Loucy (cell line): Measurements from ENCODE around the gene BIRC3.

Source experiments
- H2AFZ ChIP-seq: fragments of 200-600 bp; sonication (generic); 2 replicates; pipeline ENCODE4 v1.6.0; 2016; ENCODE audit warnings: antibody characterized with exemption, mild to moderate bottlenecking, low read length, moderate library complexity
- H3F3A ChIP-seq: fragments of 200-600 bp; 2 replicates; pipeline ENCODE4 v1.6.0; 2016; ENCODE audit warnings: antibody characterized with exemption, low read depth, mild to moderate bottlenecking
- H3K27me3 ChIP-seq: fragments of 200-600 bp; sonication (generic); 2 replicates; pipeline ENCODE4 v1.6.1; 2014; ENCODE audit warnings: low read length, mild to moderate bottlenecking; ENCODE audit not compliant: insufficient read depth, poor library complexity, severe bottlenecking
- H3K36me3 ChIP-seq: fragments of 200-600 bp; sonication (generic); 2 replicates; pipeline ENCODE4 v1.6.1; 2016; ENCODE audit warnings: low read length; ENCODE audit not compliant: insufficient read depth
- H3K4me1 ChIP-seq: fragments of 200-600 bp; sonication (generic); 2 replicates; pipeline ENCODE4 v1.5.1; 2014; ENCODE audit warnings: low read length, mild to moderate bottlenecking; ENCODE audit not compliant: insufficient read depth, poor library complexity, severe bottlenecking
- H3K4me2 ChIP-seq: fragments of 200-600 bp; sonication (generic); 2 replicates; pipeline ENCODE4 v1.6.0; 2014; ENCODE audit warnings: antibody characterized with exemption, low read length, low read depth, mild to moderate bottlenecking; ENCODE audit not compliant: poor library complexity, severe bottlenecking
- H3K4me3 ChIP-seq: fragments of 200-600 bp; sonication (generic); 2 replicates; pipeline ENCODE4 v1.5.1; 2014; ENCODE audit warnings: low read length, mild to moderate bottlenecking, mixed read lengths; ENCODE audit not compliant: poor library complexity, severe bottlenecking
- H3K79me2 ChIP-seq: fragments of 200-600 bp; sonication (generic); 2 replicates; pipeline ENCODE4 v1.6.1; 2014; ENCODE audit warnings: low read length; ENCODE audit not compliant: insufficient read depth
- H3K9ac ChIP-seq: fragments of 200-600 bp; sonication (generic); 2 replicates; pipeline ENCODE4 v1.6.0; 2014; ENCODE audit warnings: mild to moderate bottlenecking, low read depth, low read length, moderate library complexity; ENCODE audit not compliant: poor library complexity, severe bottlenecking
- H3K9me2 ChIP-seq: fragments of 200-600 bp; sonication (generic); replicated peaks from 2 replicates; pipeline ENCODE4 v1.6.1; 2016; ENCODE audit warnings: low read depth, low read length, mixed read lengths
- H3K9me3 ChIP-seq: fragments of 200-600 bp; sonication (generic); 2 replicates; pipeline ENCODE4 v1.6.1; 2014; ENCODE audit warnings: mild to moderate bottlenecking, antibody characterized with exemption, low read length, low read depth; ENCODE audit not compliant: insufficient read depth
- H4K20me1 ChIP-seq: fragments of 200-600 bp; sonication (generic); 2 replicates; pipeline ENCODE4 v1.6.0; 2014; ENCODE audit warnings: antibody characterized with exemption, low read length, mild to moderate bottlenecking; ENCODE audit not compliant: insufficient read depth, poor library complexity, severe bottlenecking
- EZH2phosphoT487 ChIP-seq: fragments of 200-600 bp; IDR thresholded peaks from 2 replicates; pipeline ENCODE4 v1.6.1; 2018; ENCODE audit warnings: antibody characterized with exemption, mild to moderate bottlenecking, moderate library complexity, borderline replicate concordance
- TF ChIP-seq, protein P1 (sequence below): fragments of 200-600 bp; sonication (generic); conservative IDR thresholded peaks from 2 replicates; pipeline ENCODE4 v1.5.1; 2014; ENCODE audit warnings: mild to moderate bottlenecking, antibody characterized with exemption, low read length

Gene BIRC3

DNA sequence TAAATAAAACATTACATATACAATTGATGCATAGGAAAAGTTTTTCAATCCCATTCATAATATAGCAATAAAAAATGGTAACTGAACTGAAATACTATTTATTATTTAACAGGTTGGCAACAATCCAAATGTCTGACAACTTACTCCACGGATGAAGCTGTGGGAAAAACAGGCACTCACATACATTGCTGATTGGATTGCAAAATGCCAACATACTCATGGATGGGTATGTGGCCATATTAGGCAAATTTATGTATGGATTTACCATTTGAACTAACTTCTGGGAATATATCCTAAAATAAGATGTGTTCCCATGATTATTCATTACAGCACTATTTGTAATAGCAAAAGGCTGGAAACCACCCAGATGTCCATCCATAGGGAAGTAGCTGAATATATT, 26.5 kb downstream of the BIRC3 start:
- H3K4me3 ChIP-seq = no peak overlapping the region
- H3K4me1 ChIP-seq = peaks cover 31% of the 10 kb centered on the region
- H3K9ac ChIP-seq = no peak overlapping the region
- H3K9me3 ChIP-seq = no peaks in the 10 kb centered on the region
- no peaks in the 10 kb centered on the region for H3K36me3 ChIP-seq
- TF ChIP-seq, protein P1, sequence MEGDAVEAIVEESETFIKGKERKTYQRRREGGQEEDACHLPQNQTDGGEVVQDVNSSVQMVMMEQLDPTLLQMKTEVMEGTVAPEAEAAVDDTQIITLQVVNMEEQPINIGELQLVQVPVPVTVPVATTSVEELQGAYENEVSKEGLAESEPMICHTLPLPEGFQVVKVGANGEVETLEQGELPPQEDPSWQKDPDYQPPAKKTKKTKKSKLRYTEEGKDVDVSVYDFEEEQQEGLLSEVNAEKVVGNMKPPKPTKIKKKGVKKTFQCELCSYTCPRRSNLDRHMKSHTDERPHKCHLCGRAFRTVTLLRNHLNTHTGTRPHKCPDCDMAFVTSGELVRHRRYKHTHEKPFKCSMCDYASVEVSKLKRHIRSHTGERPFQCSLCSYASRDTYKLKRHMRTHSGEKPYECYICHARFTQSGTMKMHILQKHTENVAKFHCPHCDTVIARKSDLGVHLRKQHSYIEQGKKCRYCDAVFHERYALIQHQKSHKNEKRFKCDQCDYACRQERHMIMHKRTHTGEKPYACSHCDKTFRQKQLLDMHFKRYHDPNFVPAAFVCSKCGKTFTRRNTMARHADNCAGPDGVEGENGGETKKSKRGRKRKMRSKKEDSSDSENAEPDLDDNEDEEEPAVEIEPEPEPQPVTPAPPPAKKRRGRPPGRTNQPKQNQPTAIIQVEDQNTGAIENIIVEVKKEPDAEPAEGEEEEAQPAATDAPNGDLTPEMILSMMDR = no peak
- TF ChIP-seq EZH2phosphoT487 = no peak
- no peak overlapping the region for H3K4me2 ChIP-seq
- peaks cover 35% of the 10 kb centered on the region for H3K79me2 ChIP-seq
- H2AFZ ChIP-seq = no peak overlapping the region
- H3F3A ChIP-seq = peaks cover 4% of the 10 kb centered on the region; the same call in 1 of the 2 replicates
- peaks cover 7% of the 10 kb centered on the region for H4K20me1 ChIP-seq
- H3K9me2 ChIP-seq = no peaks in the 10 kb centered on the region
- H3K27me3 ChIP-seq = no peaks in the 10 kb centered on the region

DNA sequence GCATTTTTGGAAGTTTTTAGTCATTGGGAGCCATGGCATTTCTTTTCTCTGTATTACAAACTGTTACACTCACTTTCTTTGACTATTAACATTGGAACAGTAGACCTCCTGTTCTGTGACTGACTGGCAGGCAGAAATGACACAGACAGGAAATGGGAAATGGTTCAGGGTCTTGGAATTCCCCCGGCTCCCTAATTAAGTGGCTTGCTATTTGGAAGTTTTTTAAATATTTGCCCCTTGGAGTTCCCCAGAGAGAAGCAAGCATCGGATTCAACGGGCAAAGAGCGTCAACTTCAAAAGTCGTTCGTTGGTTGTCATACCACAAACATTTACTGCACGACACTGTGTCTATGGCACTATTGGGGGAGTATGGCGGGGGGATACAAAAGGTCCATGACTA, 28.6 kb downstream of the BIRC3 start:
- Histone ChIP-seq H3K9me2 (no peaks in the 10 kb centered on the region), H3K79me2 (peaks cover 56% of the 10 kb centered on the region), H3K9ac (peak overlapping the region; percentile 95), H3K4me2 (peak overlapping the region; percentile 91), H3K27me3 (no peaks in the 10 kb centered on the region), H3K36me3 (no peaks in the 10 kb centered on the region), H3K4me1 (peaks cover 44% of the 10 kb centered on the region), H3K9me3 (no peaks in the 10 kb centered on the region), H2AFZ (no peak overlapping the region), H3K4me3 (peak overlapping the region; percentile 96), H4K20me1 (peaks cover 16% of the 10 kb centered on the region), H3F3A (peaks cover 4% of the 10 kb centered on the region; the same call in 1 of the 2 replicates)
- TF ChIP-seq EZH2phosphoT487 = no peak
- TF ChIP-seq, protein P1 = no peak

DNA sequence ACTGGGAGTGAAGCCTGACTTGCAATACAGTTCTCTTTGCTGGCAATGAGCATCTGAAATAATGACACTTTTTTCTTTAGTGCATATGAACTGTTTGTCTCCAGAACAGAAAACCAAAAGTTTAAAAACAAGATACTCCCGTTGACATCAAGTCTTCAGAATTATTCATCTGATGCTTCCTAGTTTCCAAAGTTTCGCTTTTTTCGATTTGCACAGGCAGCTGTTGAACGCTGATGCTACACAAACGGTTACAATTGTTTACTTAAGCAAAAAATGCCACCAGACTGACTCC, 29.1 kb downstream of the BIRC3 start:
- Histone ChIP-seq H2AFZ (peak overlapping the region; percentile 84), H3F3A (peaks cover 4% of the 10 kb centered on the region; the same call in 1 of the 2 replicates), H3K36me3 (no peaks in the 10 kb centered on the region), H3K4me2 (peak overlapping the region; percentile 91), H3K4me1 (peaks cover 41% of the 10 kb centered on the region), H3K27me3 (no peaks in the 10 kb centered on the region), H3K9me2 (no peaks in the 10 kb centered on the region), H3K4me3 (peak overlapping the region; percentile 96), H4K20me1 (peaks cover 16% of the 10 kb centered on the region), H3K9ac (peak overlapping the region; percentile 95), H3K79me2 (peaks cover 61% of the 10 kb centered on the region), H3K9me3 (no peaks in the 10 kb centered on the region)
- TF ChIP-seq, protein P1 = no peak
- TF ChIP-seq EZH2phosphoT487 = no peak
